KBM-7 (cell line): ENCODE results near the gene VAV2.

Source experiments
- DNase-seq: peaks from one replicate; pipeline ENCODE4 v3.0.0-alpha.2; 2015
- in situ Hi-C: fragments of 300-500 bp; cut with MboI; formaldehyde crosslinking; loops from 2 replicates; pipeline ENCODE4 v1.14.3; 2020; ENCODE audit warnings: low sequenced_read_pairs, low pct_unique_long_range_greater_than_20kb, mixed read lengths

VAV2 gene

DNA sequence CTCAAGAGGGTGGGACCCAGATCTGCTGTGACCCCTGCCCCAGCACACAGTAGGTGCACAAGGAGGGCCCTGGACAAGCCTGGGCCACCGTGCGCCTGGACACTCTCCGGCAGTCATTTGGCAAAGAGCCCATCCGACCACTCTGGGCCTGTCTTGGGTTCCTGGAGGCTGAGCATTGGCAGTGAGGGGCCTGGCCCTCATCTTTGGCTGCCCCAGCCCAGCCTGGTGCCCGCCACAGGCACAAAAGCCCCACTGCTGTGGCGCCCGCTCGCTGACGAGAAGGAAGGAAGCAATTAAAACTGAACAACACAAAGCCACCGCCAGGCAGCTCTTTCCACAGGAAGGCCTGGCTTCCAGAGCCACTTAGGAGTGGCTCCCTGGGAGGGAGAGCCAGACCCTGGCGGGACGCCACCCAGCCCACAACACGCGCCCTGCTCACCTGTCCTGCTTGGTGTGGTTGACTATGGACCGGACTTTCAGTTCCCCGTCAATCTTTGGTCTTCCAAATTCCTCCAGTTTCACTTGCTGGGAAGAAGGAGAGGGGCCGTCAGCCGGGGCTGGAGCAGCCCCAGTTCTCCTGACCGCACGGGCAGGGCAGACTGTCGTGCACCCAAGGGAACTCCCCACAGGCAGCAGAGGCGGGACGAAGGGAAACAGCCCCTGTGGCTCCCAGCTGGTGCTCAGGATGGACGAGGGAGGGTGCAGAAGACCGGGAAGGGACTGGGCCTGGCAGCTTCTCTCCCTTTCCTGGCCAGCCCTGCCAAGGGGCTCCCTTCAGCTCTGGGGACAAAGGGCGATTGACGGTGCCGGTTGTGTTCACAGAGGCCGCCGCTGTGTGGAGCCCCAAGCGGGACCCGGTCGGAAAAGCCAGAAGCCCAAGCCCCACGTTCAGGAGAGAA is 203.1 kb downstream of the VAV2 start:
- peak; percentile 77 for DNase-seq
- in situ Hi-C loops = no loop called here

DNA sequence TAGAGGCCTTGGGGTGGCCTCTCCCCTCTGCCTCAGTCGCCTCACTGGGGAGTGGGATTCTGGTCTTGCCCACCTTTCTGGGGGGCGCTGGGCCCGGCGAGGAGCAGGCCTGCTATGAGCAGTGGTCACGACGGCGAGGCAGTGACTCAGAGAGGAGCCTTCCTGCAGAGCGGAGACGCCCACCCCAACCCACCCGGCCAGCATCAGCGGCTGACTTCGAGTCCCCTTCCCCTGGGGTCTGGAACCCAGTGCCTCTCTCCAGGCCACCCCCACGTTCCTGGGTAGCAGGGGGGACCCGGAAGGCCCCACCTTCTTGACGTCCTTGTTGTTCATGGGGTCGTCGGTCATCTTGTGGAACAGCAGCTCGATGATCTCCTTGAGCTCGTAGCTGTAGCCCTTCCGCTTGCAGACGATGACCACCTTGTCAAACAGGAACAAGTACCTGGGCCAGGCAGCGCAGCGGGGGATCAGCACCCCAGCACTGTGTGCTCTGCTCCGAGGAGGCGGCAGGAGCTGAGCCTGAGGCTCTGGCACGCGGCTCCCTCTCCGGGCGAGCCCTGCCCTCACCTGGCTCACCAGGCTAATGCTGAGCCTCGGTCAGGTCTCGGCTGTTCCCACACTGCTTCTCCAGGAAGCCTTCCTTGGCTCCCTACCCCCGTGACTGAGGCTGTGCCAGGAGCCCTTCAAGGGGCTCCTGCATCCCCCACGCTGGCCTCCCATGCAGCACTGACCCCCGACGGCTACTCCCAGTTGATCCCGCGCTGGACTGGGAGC is 203.9 kb downstream of the VAV2 start:
- in situ Hi-C loops = no loop called here
- DNase-seq = no peak

DNA sequence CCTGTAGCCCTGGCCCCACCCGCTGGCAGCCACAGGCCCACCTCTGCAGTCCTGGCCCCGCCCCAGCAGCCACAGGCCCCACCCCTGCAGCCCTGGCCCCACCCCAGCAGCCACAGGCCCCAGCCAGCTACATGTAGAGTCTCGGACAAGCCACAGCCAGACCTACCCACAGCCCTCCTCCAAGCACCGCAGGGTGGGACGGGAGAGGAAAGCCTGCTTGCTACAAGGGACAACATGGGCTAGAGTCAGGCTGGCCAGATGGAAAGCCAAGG is 204.4 kb downstream of the VAV2 start:
- no peak for DNase-seq

DNA sequence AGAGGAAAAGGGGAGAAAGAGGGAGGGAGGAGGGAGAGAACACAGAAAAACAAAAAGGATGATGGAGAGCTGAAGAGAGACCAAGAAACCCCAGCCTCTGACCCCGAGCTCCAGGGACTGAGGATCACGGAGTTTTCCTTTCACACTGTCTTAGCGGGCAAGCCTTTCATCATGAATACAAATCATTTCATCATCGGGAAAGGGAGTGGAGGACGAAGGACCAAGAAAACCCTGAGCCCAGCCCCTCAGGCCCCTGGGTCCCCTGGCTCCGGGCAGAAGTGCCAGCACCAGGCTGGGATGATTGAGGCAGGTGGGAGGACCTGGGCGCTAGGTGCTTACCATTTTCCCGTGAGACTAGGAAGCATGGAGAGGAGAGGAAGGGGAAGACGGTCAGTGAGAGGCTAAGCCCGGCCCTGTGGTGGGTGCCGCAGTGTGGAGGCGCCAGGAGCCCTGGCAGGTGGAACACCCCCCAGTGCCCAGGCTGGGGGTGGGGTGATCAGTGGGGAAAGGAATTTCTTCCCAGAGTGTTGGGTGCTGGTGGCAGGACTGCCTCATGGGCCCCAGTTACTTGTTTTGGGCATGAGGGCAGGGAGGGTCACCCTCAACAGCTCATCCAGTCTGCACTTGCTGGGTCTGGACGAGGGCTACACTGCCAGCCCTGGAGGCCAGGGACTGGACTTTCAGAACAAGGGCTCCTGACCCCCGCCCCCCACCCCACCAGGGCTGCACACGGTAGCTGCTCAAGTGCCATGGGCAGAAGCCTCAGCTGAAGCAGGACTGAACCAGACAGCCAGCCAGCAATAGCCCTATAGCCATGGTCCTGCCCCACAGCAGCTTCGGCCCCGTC is 205.0 kb downstream of the VAV2 start:
- DNase-seq = no peak
- in situ Hi-C loops = no loop called here

More for the DNA sequence above, 204.4 kb downstream of the VAV2 start:
- in situ Hi-C loops = no loop called here

DNA sequence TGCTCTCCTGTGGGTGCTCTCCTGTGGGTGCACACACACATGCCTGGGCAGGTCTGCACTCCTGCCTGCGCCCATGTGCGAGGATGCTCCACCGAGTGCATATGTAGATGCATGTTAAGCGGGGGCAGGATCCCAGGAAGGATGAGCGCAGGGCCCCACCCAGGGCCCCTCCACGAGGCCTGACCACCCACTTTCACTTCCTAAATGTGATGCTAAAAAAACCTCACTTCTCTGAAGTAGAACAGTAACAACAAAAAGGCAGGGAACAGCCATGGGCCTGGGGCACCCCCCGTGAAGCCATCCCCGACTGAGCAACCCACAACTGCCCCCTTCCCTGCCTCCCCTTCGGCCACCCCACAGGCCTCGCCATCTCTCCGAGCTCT is 205.8 kb downstream of the VAV2 start:
- DNase-seq = no peak
- in situ Hi-C loops = no loop called here

DNA sequence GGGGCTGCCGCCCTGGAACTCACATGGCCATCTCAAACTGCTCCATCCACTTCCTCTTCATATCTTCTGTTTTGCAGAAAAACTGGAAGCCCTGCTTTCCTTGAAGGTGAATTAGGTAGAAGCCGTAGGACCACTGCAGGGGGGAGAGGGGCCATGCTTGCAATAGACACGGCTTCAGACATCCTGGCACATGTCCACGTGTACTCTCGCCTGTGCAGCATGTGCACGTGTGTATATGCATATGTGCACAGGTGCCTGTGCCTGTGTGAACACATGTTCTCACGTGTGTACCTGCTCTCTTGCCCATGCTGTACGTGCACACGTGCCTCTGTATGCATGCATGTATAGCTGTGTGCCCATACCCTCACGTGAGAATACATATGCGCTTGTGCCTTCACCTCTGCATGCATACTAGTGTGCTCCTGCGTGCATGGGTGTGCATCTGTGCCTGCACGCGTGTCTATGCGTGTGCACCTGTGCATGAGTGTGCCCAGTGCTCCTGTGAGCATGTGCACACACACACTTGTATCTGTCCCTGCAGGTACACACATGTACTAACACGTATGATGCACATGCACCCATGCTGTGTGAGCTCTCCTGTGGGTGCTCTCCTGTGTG is 206.3 kb downstream of the VAV2 start:
- in situ Hi-C loops = no loop called here
- no peak for DNase-seq

DNA sequence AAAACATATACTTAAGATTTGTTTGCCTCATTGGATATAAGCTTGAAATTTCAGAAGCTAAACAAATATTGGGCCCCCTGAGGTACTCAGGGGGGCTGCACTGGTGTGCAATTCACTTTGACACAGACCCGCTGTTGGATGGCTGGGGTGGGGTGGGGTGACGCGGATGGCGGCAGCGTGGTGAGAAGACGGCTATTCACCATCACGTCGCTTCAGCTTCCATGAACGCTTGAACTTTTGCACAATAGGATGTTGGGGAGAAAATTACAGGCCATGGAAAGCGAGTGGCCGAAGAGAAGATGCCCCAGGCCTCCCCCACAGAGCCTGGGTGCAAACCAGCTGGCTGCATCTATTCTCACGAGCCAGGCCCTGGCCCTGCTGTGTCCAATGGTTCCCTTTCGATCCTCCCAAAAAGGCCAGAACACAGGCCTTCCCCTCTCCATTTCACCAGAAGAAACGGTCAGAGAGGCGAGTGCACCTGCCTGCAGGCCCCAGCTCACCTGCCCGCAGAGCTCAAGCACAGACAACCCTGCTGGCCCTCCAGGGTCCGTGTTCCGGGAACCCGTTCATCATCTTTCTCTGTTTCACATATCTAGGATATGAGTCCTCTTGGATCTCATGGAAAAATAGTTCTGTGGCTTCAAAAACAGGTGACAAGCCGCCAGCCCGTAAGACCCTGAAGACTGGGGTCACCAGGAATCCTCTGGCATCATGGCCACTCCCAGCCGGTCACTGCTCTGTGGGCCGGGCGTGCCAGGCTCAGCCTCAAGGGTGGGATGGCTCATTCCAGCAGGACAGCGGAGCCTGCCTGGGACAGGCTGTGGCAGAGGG is 207.2 kb downstream of the VAV2 start:
- no peak for DNase-seq
- in situ Hi-C loops = no loop called here

DNA sequence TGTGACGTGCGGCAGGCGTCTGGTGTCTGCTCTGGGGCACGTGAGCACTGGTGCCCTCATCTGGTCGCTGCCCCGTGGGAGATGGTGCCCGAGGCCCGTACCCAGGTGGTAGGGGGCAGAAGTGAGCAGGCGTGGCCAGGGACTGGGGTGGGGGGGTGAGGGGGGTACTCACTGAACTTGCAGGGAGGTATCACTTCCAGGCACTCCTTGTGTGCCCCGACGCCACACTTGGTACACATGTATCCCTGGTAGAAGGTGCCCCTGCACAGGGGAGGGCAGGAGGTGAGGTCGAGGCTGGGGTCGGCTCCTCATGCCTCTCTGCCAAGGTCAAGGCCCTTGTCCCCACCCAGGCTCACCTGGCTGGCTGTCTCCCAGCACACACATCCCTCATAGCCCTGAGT is 208.8 kb downstream of the VAV2 start:
- in situ Hi-C loops = no loop called here
- DNase-seq = no peak

DNA sequence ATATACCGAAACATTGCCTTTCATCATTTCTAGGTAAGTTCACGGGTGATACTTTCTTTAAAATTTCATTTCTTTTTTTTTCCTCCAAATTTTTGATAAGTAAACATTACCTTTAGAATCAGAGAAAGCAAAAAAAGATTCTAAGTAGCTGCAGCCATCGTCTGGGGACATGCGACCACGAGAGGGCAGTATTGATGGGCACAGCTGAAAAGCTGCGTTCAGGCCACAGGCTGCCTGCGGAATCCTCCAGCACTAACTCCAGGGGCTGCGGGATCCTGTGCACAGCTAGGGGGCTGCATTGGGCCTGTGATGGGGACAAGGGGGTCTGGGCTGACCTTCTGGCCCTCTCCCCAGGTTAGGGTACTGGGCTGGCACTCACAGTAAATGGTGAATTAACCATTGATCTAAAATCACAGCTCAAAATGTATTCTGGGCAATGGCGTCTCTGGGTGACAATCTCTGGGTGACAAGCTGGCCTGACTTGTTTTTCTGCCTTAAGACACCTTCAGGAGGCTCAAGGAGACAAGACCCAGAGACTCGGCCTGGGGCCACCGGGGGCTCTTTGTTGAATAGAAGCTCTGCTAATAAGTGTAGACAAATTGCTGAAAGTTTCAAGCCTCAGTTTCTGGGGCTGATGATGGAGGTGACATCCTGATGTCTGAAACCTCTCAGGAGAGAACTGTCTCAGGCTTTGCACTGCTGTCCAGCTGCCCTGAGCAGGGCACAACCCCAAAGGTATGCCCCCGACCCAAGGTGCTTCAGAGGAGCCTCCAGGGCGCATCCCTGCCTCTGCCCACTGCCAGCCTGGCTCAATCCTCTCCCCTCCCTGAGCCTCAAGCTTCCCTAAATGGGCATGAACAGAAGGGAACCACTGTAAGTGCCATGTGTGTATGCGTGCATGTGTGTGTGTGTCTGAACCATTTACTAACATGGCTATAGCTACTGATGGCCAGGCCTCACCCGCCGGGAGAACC is 209.7 kb downstream of the VAV2 start:
- in situ Hi-C loops = no loop called here

DNA sequence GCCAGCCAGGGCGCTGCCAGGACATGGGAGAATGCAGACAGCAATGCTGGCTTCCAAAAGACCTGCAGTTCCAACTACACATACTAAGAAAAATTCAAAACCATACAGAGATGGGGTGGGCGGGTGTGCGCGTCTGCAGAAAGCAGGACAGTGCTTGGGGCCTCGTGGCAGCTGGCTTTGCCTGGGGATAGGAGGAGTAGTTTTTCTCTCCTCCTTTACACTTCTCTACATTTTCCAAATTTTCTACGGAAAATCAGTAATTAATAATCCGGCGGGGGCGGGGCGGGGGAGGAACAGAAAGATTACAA is 210.3 kb downstream of the VAV2 start:
- DNase-seq = no peak
- in situ Hi-C loops = no loop called here

More for the DNA sequence above, 209.7 kb downstream of the VAV2 start:
- DNase-seq = peak; percentile 54

DNA sequence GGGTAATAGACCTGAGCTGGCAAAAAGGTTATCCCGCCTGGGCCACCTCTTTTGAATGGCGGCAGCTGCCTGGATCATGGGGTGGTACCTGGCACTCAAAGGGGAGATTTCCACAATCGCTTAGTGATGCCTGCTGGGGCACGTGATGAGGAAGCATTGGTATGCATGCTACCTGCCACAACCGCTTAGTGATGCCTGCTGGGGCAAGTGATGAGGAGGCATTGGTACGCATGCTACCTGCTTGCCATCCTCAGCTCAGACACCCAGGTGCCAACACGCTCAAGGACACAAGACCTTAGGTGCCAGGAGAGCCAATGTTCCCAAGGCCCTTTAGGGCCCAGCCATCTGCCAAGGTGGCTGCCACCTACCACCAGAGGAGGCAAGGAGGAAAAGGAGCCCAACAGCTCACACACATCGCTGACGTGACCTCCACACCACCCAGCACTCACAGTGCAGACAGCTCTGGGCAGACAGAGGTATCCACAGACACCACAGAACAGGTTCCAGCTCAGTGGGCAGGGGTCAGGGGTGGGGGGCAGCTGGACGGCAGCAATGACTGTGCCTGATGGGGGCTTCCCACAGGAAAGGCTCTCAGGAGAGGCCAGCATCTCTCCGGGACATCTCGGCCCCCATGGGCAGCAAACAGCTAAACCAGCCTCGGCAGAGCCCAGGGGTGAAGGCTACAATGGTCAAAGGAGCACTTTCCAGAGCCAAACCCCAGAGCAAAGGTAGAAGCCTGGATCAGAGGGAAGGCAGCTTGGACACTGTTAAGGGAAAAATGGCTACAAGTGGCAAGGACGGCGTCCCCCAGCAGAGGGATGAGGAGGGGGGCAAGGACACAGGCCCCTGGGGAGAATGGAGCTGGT is 210.9 kb downstream of the VAV2 start:
- in situ Hi-C loops = no loop called here
- DNase-seq = no peak

DNA sequence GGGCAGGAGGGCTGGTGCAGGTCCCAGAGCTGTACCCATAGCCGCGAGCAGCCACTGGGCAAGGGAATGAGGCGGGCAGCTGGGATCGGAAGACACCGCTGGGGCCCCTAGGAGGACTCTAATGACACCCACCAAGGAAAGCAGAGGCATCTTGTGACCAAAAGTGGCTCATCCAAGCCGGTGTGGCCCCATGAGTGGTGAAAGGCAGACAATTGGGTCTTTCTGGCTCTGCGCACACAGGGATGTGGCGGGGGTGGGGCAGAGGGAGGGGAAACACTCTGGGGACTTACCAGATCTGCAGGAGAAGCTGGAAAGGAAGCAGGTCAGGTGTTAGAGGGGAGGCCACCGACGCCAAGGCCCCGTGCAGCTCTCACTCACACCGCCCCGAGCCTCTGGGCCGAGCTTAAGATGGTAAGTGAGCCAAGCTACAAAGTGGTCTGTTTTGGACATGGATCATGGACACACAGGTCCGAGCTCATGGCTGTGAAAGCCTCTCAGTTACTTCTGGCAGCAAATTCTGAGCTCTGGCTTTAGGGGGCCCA is 211.6 kb downstream of the VAV2 start:
- DNase-seq = no peak
- in situ Hi-C loops = no loop called here

DNA sequence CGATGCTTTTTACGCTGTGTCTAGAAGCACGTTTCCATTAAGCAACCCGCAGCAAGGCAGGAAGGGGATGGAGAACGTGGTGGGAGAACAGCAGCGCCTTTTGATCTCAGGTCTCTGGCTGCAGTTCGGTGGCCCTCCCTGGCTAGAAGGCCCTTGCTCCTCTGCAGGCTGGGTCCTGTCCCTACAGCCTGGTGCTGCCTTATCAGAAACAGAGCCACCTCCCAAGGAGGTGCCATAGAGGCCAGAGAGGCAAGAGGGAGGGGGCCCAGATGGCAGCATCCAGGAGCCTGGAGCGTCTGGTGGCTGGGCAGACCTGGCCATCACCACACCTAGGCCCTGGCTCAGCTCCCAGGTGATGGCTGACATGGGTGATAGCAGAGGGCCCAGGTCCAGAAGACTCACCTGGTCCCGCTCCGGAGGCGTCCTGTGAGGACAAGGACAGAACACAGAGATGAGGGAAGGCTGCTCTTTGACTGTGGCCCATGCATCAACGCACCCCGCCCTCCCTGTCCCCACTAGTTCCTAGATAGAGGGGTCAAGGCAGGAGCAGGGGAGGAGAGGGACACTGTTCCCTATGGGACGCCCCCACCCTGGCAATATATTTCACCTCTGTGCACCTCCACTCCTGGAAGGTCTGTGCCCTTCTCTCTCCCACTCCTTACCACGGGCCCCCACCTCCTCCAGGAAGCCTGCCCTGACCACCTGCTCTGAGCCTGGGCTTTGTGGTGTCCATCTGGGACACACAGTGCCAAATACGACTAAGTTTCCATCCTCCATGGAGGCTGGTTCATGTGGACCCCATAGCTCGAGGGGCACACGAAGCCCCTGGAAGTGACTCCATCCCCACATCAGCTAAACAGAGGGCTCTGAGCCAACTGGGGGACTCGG is 212.4 kb downstream of the VAV2 start:
- no peak for DNase-seq
- in situ Hi-C loops = loop anchor here (10.0 kb wide), 1 partner anchor 215 kb away; the partner anchor contains the start of gene VAV2

DNA sequence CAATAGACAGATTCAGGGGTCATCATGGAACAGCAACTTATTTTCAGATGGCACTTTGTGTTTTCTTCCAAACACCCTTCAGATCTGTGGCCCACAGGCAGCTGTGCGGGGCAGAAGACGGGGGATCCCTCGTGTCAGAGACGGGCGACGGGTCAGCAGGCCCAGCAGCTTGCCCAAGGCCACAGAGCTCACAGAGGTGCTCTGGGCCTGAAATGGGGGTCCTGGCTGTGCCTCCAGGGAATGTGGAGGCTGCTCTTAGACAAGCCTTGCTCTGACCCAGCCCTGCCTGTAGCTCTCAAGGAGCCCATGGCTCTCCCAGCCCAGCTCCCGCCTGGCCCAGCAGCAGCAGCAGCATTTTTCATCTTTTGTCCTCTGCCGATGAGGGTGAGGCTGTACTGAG is 213.0 kb downstream of the VAV2 start:
- no peak for DNase-seq
- in situ Hi-C loops = loop anchor here (10.0 kb wide), 1 partner anchor 216 kb away; the partner anchor contains the start of gene VAV2

DNA sequence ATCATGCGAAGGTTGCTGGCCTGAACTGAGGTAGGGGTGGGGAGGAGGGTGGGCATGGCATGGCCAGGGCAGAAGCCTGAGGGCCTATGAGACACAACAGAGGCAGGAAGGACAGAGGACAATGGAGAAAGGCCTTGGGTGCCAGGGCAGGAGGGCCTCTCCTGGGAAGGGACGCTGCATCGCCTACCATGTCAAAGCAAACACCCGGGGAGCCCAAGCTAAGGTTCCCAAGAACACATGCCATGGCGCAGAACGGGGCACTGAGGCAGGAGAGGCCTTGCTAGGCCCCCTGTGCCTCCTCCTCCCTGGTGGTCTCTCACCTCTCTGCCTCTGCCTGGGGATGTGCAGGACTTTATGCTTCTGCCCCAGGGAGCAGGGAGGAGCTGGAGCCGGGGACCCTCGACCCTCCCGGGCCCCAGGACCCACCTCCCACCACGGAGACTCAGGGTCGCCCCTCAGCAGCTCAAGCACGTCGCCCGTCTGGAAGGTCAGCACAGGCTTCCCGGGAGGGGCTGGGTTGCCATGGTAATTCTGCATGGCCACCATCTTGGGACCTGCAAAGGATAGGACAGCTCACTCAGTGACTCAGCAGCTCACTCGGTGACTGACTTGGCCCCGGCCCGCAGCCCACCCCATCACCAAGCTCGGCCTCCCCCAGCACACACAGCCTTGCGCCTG is 213.6 kb downstream of the VAV2 start:
- in situ Hi-C loops = loop anchor here (10.0 kb wide), 1 partner anchor 216 kb away; the partner anchor contains the start of gene VAV2
- DNase-seq = no peak
